Measurements from ENCODE around the gene AP1M2. TPM values are rescaled to one million over a fixed set of nuclear protein-coding genes. Genes with fewer than 3 reads are reported as not detected.
"Not testable (repeated sequence)": the region's sequence is repeated elsewhere in the genome, so short reads cannot be mapped to it uniquely, and the experiment has no call there.

The AP1M2 gene
- total and polyA plus RNA-seq, 10 donors, result 0.09 to 2.1 (median 0.80) TPM; not detected in 1

DNA sequence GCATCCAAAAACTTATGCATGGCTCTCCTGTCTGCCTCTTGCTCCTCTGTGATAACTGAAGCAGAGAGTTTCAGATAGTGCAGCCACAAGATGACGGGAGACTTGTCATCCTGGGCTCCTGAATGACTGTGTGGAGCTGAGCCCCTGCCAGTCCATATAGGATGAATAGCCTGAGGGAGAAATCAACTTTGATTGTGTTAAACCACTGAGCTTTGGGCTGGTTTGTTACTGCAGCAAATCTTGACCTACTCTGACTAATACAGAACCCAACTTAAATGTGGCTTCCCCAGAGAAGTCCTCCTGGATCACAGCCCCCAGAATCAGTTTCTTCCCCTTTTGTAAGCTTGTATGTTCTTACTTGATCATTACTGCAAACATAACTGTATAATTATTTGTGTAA, 54.7 kb downstream of the AP1M2 start:
- TF ChIP-seq, protein P1, sequence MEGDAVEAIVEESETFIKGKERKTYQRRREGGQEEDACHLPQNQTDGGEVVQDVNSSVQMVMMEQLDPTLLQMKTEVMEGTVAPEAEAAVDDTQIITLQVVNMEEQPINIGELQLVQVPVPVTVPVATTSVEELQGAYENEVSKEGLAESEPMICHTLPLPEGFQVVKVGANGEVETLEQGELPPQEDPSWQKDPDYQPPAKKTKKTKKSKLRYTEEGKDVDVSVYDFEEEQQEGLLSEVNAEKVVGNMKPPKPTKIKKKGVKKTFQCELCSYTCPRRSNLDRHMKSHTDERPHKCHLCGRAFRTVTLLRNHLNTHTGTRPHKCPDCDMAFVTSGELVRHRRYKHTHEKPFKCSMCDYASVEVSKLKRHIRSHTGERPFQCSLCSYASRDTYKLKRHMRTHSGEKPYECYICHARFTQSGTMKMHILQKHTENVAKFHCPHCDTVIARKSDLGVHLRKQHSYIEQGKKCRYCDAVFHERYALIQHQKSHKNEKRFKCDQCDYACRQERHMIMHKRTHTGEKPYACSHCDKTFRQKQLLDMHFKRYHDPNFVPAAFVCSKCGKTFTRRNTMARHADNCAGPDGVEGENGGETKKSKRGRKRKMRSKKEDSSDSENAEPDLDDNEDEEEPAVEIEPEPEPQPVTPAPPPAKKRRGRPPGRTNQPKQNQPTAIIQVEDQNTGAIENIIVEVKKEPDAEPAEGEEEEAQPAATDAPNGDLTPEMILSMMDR (IDR thresholded peaks at IDR 0.05 in 8 of 11, conservative IDR thresholded peaks at IDR 0.05 in 3 of 11), result no peak
- H3K36me3 ChIP-seq, result no peaks in the 10 kb centered on the region
- intact Hi-C loops (cut with DNase I; ENCODE audit: low total_unique reads), result no loop called here
- no peak for DNase-seq
- no peaks in the 10 kb centered on the region for H3K4me1 ChIP-seq
- peaks cover 0 to 9% (median 0%) of the 10 kb centered on the region in 7 donors for H3K27me3 ChIP-seq (replicated peaks in 1 of 7)
- peaks cover 0 to 5% (median 0%) of the 10 kb centered on the region in 8 donors for H3K9me3 ChIP-seq
- 64 to 90% (median 81%) methylated on average over 1 of the region's 1 CpG for WGBS, 5 donors
- H3K4me3 ChIP-seq, result no peak overlapping the region
- no peak overlapping the region for H3K27ac ChIP-seq

- H3K4me3 ChIP-seq; intact Hi-C loops (cut with DNase I; ENCODE audit: low total_unique reads); H3K36me3 ChIP-seq; H3K27me3 ChIP-seq (replicated peaks in 1 of 7); H3K9me3 ChIP-seq; H3K27ac ChIP-seq; H3K4me1 ChIP-seq; DNase-seq: not testable (repeated sequence)
- 91 to 95% (median 93%) methylated on average over 8 of the region's 8 CpGs for WGBS, 5 donors
Observed at GRCh38 chr19:10526887-10527286, 60.2 kb downstream of the AP1M2 start.

GRCh38 chr19:10525636-10526035, 61.5 kb downstream of the AP1M2 start:
- H3K27me3 ChIP-seq (replicated peaks in 1 of 7), result peaks cover 0 to 7% (median 0%) of the 10 kb centered on the region in 7 donors
- no peaks in the 10 kb centered on the region for H3K36me3 ChIP-seq
- H3K4me3 ChIP-seq, result no peak overlapping the region
- TF ChIP-seq POLR2AphosphoS5 (IDR thresholded peaks at IDR 0.05) (no peak), POLR2A (IDR thresholded peaks at IDR 0.05) (no peak)
- no peak overlapping the region for H3K27ac ChIP-seq
- 86 to 96% (median 88%) methylated on average over 7 of the region's 7 CpGs for WGBS, 5 donors
- intact Hi-C loops (cut with DNase I; ENCODE audit: low total_unique reads), result no loop called here
- no peaks in the 10 kb centered on the region for H3K9me3 ChIP-seq
- peaks cover 0 to 7% (median 0%) of the 10 kb centered on the region in 6 donors for H3K4me1 ChIP-seq
- no peak for DNase-seq

DNA sequence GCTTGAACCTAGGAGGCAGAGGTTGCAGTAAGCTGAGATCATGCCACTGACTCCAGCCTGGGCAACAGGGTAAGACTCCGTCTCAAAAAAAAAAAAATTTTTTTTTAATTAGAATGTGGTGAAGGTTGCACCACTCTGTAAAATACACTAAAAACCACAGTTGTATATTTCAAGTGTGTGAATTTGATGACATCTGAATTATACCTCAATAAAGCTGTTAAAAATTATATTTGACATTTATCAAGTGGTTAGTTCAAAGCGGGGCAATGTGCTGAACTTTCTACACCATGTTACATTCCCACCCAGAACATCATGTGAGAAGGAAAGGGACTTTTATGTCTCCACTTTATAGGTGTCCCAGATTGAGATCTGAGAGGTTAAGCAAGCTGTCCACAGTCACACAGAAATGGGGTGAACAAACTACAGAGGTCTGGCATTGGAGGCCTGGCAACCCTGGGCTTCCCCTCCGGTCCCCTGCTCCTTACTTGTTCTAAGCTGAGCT, 63.9 kb downstream of the AP1M2 start:
- H3K27me3 ChIP-seq (replicated peaks in 1 of 7), result peaks cover 0 to 31% (median 18%) of the 10 kb centered on the region in 7 donors
- WGBS, 5 donors, result 67 to 77% (median 71%) methylated on average over 3 of the region's 3 CpGs
- H3K36me3 ChIP-seq, result no peaks in the 10 kb centered on the region
- intact Hi-C loops (cut with DNase I; ENCODE audit: low total_unique reads), result no loop called here
- H3K4me3 ChIP-seq, result no peak overlapping the region
- TF ChIP-seq, protein P1 (IDR thresholded peaks at IDR 0.05 in 8 of 11, conservative IDR thresholded peaks at IDR 0.05 in 3 of 11), result no peak
- TF ChIP-seq POLR2AphosphoS5 (IDR thresholded peaks at IDR 0.05), result no peak
- TF ChIP-seq POLR2A (IDR thresholded peaks at IDR 0.05), result no peak
- DNase-seq, result no peak
- no peaks in the 10 kb centered on the region for H3K9me3 ChIP-seq
- peak overlapping the region in 3 of 8 donors; percentile 8 to 59 (median 45) for H3K27ac ChIP-seq
- H3K4me1 ChIP-seq, result peaks cover 3 to 21% (median 13%) of the 10 kb centered on the region in 6 donors

Small RNA genes lying within 50 kb of the gene (microRNA-seq; reads per million reads assigned to microRNA genes)
- gene MIR1238, result 0 reads per million in 3 donors

Small RNA genes lying within 50 kb of the gene (small RNA-seq; reads per million reads assigned to genes)
- 0 reads per million in 4 donors for gene MIR1238
- 0 reads per million in 4 donors for gene RNU7-140P

Other genes starting within 250 kb of the AP1M2 start
- gene ICAM3, start 247.7 kb downstream of the AP1M2 start, total RNA-seq, result 100 to 1,000 TPM in 5 of 7 donors, 10 to 100 TPM in 2; 69.3 to 180 (median 107) TPM
- 100 to 1,000 TPM; 111 to 119 (median 112) TPM for gene ICAM3, start 247.7 kb downstream of the AP1M2 start, polyA plus RNA-seq
- gene TYK2, start 206.7 kb downstream of the AP1M2 start, total RNA-seq, result 100 to 1,000 TPM; 208 to 299 (median 246) TPM
- gene TYK2, start 206.7 kb downstream of the AP1M2 start, polyA plus RNA-seq, result 100 to 1,000 TPM; 159 to 422 (median 257) TPM
- gene CDC37, start 183.8 kb downstream of the AP1M2 start, total RNA-seq, result 100 to 1,000 TPM; 131 to 186 (median 150) TPM
- gene CDC37, start 183.8 kb downstream of the AP1M2 start, polyA plus RNA-seq, result 100 to 1,000 TPM; 142 to 387 (median 251) TPM
- gene PDE4A, start 166.8 kb downstream of the AP1M2 start, total RNA-seq, result 10 to 100 TPM; 12.0 to 17.3 (median 13.3) TPM
- gene PDE4A, start 166.8 kb downstream of the AP1M2 start, polyA plus RNA-seq, result 1 to 10 TPM; 2.1 to 4.4 (median 3.2) TPM
- 10 to 100 TPM; 41.2 to 59.5 (median 46.3) TPM for gene KEAP1, start 84.0 kb downstream of the AP1M2 start, total RNA-seq
- gene KEAP1, start 84.0 kb downstream of the AP1M2 start, polyA plus RNA-seq, result 10 to 100 TPM; 33.3 to 46.9 (median 34.2) TPM
- gene S1PR5, start 69.9 kb downstream of the AP1M2 start, total RNA-seq, result 10 to 100 TPM in 3 of 7 donors, 1 to 10 TPM in 4; 4.0 to 21.2 (median 9.2) TPM
- 1 to 10 TPM in 2 of 3 donors, under 1 TPM in 1; 0.52 to 2.1 (median 1.2) TPM for gene S1PR5, start 69.9 kb downstream of the AP1M2 start, polyA plus RNA-seq
- 10 to 100 TPM; 18.2 to 40.5 (median 31.5) TPM for gene ATG4D, start 43.4 kb downstream of the AP1M2 start, total RNA-seq
- 10 to 100 TPM; 18.7 to 36.0 (median 33.8) TPM for gene ATG4D, start 43.4 kb downstream of the AP1M2 start, polyA plus RNA-seq
- gene KRI1, start 21.3 kb downstream of the AP1M2 start, total RNA-seq, result 10 to 100 TPM; 24.9 to 39.6 (median 31.4) TPM
- gene KRI1, start 21.3 kb downstream of the AP1M2 start, polyA plus RNA-seq, result 10 to 100 TPM; 31.5 to 43.3 (median 39.1) TPM
- gene CDKN2D, start 18.3 kb downstream of the AP1M2 start, total RNA-seq, result 10 to 100 TPM; 24.7 to 69.6 (median 44.5) TPM
- gene CDKN2D, start 18.3 kb downstream of the AP1M2 start, polyA plus RNA-seq, result 10 to 100 TPM; 30.0 to 35.4 (median 33.5) TPM
- 100 to 1,000 TPM; 199 to 358 (median 274) TPM for gene SLC44A2, start 38.2 kb upstream of the AP1M2 start, total RNA-seq
- 100 to 1,000 TPM; 108 to 128 (median 125) TPM for gene SLC44A2, start 38.2 kb upstream of the AP1M2 start, polyA plus RNA-seq
- gene ILF3, start 67.0 kb upstream of the AP1M2 start, total RNA-seq, result 100 to 1,000 TPM; 150 to 264 (median 221) TPM
- gene ILF3, start 67.0 kb upstream of the AP1M2 start, polyA plus RNA-seq, result 100 to 1,000 TPM in 2 of 3 donors, 10 to 100 TPM in 1; 82.9 to 152 (median 143) TPM
- 10 to 100 TPM; 20.6 to 49.4 (median 33.6) TPM for gene QTRT1, start 114.1 kb upstream of the AP1M2 start, total RNA-seq
- 100 to 1,000 TPM in 2 of 3 donors, 10 to 100 TPM in 1; 65.3 to 114 (median 111) TPM for gene QTRT1, start 114.1 kb upstream of the AP1M2 start, polyA plus RNA-seq
- gene DNM2, start 130.8 kb upstream of the AP1M2 start, total RNA-seq, result 100 to 1,000 TPM; 175 to 298 (median 197) TPM
- 100 to 1,000 TPM in 1 of 3 donors, 10 to 100 TPM in 2; 57.1 to 104 (median 89.0) TPM for gene DNM2, start 130.8 kb upstream of the AP1M2 start, polyA plus RNA-seq
- 10 to 100 TPM; 15.2 to 30.5 (median 18.7) TPM for gene TMED1, start 248.9 kb upstream of the AP1M2 start, total RNA-seq
- gene TMED1, start 248.9 kb upstream of the AP1M2 start, polyA plus RNA-seq, result 10 to 100 TPM; 13.1 to 21.7 (median 19.8) TPM